ENCODE measurements around the gene CBX3. TPM values are rescaled to one million over a fixed set of nuclear protein-coding genes. Genes with fewer than 3 reads are reported as not detected.

Gene CBX3
- total RNA-seq, 4 donors from 2014 or later: 30.5 to 178 (median 88.1) TPM

DNA sequence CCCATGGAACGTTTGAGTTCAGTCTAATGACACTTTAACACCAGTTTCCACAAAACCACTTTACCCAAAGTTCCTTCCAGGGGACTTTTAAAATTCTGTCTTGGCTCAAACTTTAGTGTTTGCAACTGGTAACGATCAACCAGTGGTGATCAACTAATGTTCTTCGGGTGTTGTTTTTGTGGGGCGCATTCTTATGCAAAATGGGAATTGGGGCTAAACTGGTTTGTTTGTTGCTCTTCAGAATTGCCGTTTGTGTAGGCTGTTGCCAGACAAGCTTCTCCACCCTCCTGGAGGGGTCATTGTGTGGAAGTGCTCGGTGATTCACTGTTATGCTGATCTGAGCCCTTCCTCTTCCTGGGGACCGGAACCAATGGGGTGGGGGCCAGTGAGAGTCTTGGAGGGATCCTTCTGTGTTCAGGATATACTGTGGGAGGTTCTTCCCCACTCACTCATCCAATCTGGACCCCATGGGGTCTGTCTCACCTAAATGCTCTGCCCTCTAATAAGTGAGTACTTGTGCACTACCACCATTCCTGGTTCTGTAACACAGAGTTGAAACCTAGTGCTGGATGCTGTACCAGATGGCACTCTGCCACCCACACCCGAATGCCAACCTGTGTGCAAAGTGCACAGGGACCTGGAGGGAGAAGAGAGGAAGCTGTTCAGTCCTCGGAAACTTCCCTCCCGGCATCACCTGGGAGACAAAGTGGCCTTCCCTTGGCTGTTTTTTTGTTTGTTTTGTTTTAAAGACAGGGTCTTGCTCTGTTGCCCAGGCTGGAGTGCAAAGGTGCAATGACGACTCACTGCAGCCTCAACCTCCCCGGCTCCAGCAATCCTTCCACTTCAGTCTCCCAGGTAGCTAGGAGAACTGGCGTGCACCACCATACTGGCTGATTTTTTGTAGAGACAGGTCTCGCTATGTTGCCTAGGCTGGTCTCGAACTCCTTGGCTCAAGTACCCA is 47.4 kb upstream of the CBX3 start:
- no peak for TF ChIP-seq POLR2A (IDR thresholded peaks at IDR 0.05)
- TF ChIP-seq, protein P1, sequence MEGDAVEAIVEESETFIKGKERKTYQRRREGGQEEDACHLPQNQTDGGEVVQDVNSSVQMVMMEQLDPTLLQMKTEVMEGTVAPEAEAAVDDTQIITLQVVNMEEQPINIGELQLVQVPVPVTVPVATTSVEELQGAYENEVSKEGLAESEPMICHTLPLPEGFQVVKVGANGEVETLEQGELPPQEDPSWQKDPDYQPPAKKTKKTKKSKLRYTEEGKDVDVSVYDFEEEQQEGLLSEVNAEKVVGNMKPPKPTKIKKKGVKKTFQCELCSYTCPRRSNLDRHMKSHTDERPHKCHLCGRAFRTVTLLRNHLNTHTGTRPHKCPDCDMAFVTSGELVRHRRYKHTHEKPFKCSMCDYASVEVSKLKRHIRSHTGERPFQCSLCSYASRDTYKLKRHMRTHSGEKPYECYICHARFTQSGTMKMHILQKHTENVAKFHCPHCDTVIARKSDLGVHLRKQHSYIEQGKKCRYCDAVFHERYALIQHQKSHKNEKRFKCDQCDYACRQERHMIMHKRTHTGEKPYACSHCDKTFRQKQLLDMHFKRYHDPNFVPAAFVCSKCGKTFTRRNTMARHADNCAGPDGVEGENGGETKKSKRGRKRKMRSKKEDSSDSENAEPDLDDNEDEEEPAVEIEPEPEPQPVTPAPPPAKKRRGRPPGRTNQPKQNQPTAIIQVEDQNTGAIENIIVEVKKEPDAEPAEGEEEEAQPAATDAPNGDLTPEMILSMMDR (IDR thresholded peaks at IDR 0.05): no peak
- no peaks in the 10 kb centered on the region for H3K9me3 ChIP-seq
- H3K4me1 ChIP-seq: peaks cover 0 to 10% of the 10 kb centered on the region in 2 donors
- no peaks in the 10 kb centered on the region for H3K36me3 ChIP-seq
- intact Hi-C loops (cut with DNase I; ENCODE audit: low total_unique reads): no loop called here
- no peak overlapping the region for H3K27ac ChIP-seq
- DNase-seq: no peak
- peaks cover 4 to 8% of the 10 kb centered on the region in 2 donors for H3K27me3 ChIP-seq
- H3K4me3 ChIP-seq: no peak overlapping the region

DNA sequence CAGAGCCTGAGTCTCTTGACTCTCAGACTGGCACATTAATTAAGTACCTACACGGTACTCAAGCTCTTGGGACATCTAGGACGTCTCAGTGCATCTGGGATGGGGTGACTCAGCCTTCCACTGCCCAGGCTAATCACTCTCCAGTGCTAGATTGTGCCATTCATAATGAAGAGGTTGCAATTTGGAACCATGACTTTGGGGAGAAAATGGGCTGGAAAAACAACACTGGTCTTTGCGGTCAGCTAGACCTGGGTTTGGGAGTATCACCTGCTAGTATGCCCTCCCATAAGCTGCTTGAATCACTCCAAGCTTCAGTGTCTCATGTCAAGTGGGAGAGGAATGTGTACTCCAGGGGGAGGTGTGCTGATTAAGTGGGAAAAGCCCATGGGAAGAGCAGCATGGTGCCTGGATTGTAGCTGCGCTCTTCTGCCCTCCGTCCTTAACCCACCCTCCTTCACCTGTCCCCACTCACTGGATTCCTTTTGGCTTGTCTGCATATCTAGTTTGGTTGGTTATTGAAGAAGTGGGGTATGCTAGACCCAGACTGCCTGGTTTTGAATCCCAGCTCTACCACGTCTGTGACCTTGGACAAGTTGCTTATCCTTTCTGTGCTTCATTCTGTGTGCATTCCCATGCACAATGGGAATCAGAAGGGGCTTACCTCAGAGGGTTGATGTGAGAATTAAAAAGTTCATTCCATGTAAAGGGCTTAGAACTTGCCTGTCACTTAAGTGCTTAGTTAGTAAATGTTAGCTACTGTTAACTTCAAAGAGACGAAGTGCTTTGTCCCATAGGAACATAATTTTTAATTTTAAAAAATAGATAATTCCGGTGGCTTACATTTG is 45.8 kb upstream of the CBX3 start:
- no peak for DNase-seq
- Histone ChIP-seq H3K9me3 (no peaks in the 10 kb centered on the region), H3K4me3 (no peak overlapping the region), H3K36me3 (no peaks in the 10 kb centered on the region), H3K4me1 (peaks cover 0 to 10% of the 10 kb centered on the region in 2 donors), H3K27me3 (peaks cover 4 to 8% of the 10 kb centered on the region in 2 donors), H3K27ac (no peak overlapping the region)
- intact Hi-C loops (cut with DNase I; ENCODE audit: low total_unique reads): no loop called here
- TF ChIP-seq, protein P1 (IDR thresholded peaks at IDR 0.05): no peak
- TF ChIP-seq POLR2A (IDR thresholded peaks at IDR 0.05): no peak

DNA sequence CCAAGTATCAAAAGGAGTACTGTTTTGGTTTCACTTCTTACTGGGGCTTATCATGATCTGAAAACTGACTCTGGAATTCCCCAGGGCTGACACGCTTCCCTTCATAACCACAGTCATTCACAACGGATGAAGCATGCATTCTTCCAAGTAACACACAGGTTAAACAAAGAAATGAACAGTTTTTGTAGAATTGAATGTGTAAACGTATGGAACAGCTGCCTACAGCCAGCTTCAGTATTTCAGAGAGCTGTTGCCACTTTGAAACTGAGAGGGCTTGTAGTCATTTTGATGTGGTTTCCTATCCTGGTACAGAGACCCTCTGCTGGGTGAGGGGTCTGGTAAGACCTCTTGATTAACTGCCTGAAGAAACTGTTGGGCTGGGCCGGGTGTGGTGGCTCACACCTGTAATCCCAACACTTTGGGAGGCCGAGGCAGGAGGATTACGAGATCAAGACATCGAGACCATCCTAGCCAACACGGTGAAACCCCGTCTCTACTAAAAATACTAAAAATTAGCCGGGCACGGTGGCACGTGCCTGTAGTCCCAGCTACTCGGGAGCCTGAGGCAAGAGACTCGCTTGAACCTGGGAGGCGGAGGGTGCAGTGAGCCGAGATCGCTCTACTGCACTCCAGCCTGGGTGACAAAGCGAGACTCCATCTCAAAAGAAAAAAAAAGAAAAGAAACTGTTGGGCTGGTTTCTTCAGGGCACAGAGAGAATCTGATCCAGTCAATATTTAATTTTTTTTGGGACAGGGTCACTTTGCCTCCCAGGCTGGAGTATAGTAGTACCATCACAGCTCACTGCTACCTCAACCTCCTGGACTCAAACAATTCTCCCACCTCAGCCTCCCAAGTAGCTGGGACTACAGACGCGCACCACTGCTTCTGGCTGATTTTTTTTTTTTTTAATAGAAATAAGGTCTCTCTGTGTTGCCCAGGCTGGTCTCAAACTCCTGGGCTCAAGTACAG is 44.8 kb upstream of the CBX3 start:
- DNase-seq: no peak
- Histone ChIP-seq H3K9me3 (no peaks in the 10 kb centered on the region), H3K36me3 (no peaks in the 10 kb centered on the region), H3K27me3 (peaks cover 4 to 8% of the 10 kb centered on the region in 2 donors), H3K4me1 (peaks cover 0 to 10% of the 10 kb centered on the region in 2 donors), H3K27ac (no peak overlapping the region), H3K4me3 (no peak overlapping the region)
- TF ChIP-seq, protein P1 (IDR thresholded peaks at IDR 0.05): no peak
- TF ChIP-seq POLR2A (IDR thresholded peaks at IDR 0.05): no peak
- intact Hi-C loops (cut with DNase I; ENCODE audit: low total_unique reads): no loop called here

DNA sequence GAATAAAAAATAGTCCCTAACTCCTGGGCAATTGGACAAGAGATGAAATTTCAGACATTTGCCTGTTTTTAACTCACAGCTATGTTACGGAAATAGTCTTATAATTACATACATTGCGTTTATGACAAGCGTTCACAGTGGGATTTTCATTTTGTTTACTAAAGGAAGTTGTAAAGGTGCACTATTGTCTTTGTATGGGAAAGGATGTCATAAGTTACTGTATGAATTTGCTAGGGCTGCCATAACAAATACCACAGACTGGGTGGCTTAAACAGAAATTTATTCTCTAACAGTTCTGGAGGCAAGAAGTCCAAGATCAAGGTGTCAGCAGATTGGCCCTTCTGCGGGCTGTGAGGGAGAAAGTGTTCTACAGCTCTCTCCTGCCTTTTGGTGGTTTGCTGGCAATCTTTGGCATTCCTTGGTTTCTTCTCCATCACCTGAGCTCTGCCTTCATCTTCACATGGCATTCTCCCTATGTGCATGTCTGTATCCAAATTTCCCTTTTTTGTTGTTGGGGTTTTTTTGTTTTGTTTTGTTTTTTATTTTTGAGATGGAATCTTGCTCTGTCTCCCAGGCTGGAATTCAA is 43.9 kb upstream of the CBX3 start:
- no peaks in the 10 kb centered on the region for H3K36me3 ChIP-seq
- DNase-seq: no peak
- peaks cover 4 to 8% of the 10 kb centered on the region in 2 donors for H3K27me3 ChIP-seq
- peaks cover 0 to 3% of the 10 kb centered on the region in 2 donors for H3K4me1 ChIP-seq
- no peaks in the 10 kb centered on the region for H3K9me3 ChIP-seq
- intact Hi-C loops (cut with DNase I; ENCODE audit: low total_unique reads): no loop called here
- no peak overlapping the region for H3K4me3 ChIP-seq
- TF ChIP-seq, protein P1 (IDR thresholded peaks at IDR 0.05): no peak
- no peak for TF ChIP-seq POLR2A (IDR thresholded peaks at IDR 0.05)
- no peak overlapping the region for H3K27ac ChIP-seq
